GM21576 (cell line): ENCODE measurements around the gene ZCCHC7.

Source experiments
- ATAC-seq: cut with Tn5 transposase; IDR thresholded peaks from one replicate; pipeline ENCODE4 v1.9.1; 2021; ENCODE audit warnings: mild to moderate bottlenecking, moderate library complexity; ENCODE audit not compliant: unreplicated experiment

Gene ZCCHC7

DNA sequence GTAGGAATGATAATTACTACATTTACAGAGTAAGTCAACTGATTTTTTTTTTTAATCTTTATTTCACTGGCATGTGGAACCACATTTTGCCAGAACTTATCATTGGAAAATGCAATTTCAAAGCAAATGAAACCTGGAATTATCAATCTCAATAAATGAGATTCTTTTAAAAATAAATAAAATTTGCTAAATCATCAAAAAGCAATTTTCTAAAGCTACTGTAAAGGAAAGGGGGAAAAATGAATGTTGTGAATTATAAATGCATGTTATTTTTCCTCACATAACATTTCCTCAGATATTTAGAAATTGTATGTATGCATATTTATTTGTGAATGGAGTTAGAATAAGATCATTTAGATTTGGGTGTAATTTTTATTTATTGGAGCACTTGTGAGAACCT lies 212.2 kb downstream of the ZCCHC7 start:
- no peak for ATAC-seq

DNA sequence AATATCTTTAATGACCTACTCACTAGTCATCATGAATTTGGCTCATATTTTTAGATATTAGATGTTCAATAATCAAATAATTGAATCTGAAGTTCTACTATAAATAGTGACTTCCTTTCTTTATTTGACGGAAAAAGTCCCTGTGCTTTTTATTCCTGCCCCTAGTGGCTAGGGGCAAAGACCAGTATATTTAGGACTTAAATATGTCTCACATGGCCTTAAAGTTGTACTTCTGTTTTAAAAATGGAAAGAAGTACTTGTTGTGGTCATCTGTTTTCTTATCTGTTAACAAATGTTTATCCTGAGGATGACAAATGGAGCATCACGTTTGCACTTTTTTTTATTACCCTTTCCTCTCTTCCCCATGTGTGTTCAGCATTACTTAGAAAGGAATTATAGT lies 212.9 kb downstream of the ZCCHC7 start:
- no peak for ATAC-seq

DNA sequence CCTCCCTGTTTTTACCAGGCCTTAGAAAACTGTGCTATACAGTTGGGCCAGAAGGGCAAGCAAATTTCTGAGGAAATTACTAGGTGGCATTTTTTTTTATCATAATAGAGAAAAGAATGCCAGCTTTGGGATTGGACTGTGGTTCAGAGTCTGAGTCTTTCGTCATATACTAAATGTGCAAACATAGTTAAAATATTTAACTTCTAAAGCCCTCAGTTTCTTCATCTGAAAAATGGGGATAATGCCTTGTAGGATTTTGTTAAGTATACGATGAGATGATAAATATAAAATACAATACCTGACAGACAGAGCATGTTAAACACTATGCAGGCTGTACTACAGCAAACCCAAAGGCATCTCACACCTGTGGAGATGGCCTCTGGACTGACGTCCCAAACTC lies 214.9 kb downstream of the ZCCHC7 start:
- ATAC-seq = no peak

DNA sequence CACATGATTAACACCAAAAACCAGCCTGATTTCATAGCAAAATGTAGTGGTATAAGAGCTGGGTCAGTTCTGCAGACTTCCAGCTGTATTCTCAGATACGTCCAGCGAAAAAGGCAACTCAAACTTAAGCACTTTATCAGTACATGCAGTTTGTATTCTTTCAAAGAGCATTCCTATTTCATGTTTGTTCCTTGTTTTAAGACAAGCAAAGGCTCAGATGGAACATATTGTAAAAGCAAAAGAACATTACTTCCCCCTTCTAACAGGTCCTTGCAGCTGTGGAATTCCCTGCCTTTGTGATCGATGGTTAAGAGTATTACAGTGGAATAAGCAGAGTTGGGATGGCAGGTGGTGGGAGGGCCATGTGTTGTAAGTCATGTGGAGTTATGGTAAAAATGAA lies 215.8 kb downstream of the ZCCHC7 start:
- no peak for ATAC-seq

DNA sequence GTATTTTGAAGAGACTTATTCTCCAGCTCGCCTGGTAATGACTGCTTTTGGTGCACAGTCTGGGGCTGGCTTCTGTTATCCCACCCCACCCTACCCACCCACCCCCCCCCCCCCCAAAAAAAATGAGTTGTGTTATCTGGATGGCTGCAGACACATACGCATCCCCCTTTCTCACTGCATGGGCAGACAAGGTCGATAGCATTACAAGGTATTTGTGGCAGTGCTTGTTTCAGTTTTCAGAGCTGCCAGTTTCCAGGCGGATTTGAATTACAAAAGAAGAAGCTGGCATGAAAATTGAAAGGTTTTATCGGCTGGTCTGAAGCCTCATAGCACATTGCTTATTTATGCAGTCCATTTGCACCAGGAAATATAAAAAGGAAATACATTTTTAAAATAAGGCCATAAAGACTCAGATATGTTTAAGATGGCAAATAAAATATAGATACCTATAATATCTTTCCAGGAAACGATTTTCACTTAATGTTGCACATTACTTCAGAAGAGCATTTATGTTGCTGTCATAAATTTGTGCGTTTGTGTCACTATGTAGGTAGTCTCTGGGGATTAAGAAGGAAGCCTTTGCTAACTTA lies 217.0 kb downstream of the ZCCHC7 start:
- ATAC-seq = no peak

DNA sequence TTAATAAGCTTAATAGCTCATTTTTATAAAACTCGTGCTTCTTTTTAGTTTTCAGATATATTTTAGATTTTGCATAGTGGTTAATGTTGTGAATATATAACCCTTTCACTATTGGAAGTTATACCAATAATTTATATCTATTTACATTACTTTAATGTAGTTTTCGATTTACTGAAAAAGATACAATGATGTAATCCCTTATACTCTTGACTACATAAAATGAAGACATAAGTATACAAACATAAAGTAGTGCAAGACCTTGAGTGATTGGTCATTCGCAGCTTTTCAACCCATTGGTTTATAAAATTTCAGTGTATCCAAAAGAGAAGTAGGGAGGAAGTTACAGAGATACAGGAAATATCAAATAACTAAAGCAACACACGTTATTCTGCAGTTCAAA lies 217.8 kb downstream of the ZCCHC7 start:
- ATAC-seq = no peak

DNA sequence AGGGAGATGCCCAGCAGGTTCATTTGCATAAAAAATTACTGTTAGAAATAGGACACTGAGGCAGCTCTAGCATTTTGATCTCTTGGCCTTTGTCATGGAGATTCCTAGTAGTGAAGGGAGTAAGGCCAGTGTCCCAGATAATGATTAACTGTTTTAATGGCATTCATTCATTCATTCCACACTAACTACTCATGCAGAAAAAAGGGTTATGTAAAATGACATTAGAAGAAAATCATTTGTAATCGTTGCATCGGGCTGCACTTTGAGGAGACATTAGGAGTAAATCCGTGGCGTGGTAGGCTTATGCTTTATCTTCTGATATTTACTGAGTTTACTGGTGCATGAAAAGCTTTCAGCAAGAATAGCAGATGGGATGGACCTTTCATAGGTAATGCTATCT lies 219.5 kb downstream of the ZCCHC7 start:
- no peak for ATAC-seq

DNA sequence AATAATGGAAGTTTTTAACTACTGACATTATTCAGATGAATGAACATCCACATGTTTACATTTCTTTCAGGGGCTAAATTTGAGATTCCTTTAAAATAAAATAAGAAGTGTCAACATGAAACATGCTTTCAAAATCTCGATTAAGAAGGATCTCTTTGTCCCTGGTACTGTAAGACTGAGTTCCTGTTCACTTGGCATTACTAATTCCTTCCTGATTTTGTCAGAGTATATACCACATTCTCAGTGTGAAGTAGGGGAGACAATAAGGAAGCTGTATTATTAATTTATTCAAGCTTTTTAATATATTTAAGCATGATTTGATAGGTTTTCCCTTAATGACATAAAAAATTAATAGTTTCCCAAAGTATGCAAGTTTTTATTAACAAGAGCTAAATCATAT lies 220.6 kb downstream of the ZCCHC7 start:
- ATAC-seq = no peak

DNA sequence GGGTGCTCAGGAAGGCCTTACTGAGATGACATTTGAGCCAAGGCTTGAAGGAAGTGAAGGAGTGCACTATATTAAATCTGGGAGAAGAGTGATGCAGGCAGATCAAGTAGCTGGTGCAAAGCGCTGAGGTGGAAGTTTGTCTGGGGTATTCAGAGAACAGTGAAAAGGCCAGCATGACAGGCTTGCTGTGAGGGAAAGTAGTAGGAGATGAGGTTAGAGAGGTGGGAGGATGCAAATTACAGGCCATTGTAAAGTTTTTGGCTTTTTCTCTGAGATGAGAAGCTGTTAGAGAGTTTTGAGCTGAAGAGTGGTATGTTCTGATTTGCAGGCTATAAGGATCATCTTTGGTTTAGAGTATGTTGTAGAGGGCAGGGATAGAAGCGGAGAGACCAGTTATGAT lies 221.3 kb downstream of the ZCCHC7 start:
- ATAC-seq = no peak

DNA sequence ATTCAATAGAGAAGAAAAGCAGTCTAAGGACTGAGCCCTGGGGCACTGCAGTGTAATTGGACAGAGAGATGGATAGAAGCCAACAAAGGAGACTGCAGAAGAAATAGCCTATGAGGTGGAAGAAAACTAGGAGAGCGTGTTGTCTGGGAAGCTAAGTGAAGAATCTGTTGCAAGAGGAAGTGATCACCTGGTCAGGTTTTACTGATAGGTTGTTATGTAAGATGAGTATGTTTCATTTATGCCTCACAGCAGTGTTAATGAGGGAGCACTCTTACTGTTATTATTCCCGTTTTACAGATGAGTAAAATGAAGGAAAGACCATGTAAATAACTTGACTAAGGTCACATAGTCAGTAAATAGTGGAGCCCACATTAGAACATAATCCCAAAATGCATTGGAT lies 222.1 kb downstream of the ZCCHC7 start:
- no peak for ATAC-seq

DNA sequence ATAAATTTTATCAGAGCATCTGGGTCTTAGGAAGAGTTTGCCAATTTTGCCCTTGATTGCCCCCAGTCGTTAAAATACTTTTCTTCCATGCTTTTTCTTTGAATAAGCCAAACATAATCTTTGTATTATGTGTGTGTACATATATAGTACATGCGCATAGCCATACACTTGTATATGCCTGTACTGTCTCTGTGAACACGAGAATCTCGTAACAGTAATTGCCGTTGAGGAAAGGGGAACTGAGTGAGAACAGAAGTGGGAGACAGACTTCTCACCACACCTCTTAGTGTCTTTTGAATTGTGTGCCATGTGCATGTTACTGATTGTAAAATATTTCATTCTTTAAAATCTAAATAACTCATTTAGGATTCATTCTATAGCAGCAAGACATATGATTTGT lies 222.5 kb downstream of the ZCCHC7 start:
- ATAC-seq = no peak

DNA sequence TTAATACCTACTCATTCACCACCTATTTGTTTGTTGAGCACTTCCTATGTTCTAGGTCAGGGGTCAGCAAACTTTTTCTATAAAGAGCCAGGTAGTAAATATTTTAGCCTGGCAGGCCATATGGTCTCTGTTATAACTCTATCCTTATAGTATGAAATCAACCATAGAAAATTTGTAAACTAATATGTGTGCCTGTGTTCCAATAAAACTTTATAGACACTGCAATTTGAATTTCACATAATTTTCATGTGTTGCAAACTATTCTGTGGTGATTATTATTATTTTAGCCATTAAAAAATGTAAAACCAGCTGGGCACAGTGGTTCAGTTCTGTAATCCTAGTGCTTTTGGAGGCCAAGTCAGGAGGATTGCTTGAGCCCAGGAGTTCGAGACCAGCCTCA lies 223.3 kb downstream of the ZCCHC7 start:
- no peak for ATAC-seq

DNA sequence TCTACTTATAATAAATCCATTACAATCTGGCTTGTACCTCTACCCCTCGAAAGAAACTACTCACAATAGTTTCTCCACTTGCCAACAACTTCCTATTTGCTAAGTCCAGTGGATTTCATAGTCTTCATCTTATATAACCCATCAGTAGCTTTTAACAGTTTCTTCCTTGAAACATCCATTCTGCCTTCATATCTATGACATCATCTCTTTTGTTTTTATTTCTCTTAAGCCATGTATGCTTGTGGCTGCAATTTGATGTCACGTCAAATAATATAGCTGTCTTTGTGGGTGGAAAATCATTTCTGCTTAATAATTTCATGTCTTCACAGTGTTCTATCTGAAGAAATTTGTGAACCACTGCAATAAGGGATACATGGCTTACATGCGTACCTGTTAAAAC lies 224.7 kb downstream of the ZCCHC7 start:
- ATAC-seq = no peak

DNA sequence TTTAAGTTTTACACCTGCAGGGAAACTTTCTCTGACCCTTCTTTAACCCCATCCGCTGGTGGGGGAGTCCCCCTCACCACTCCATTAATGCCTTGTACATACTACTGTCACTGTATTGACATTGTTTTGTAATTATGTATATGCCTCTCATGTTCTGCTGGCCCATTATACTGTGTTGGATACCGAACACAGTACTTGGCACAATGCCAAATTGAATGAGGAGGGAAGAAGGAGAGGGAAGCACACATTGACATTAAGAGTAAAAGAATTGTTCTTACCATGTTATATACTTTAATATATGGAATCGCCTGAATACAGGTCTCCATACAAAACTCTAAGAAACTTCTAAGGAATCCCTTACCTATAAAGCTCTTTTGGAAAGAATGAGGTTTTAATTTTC lies 228.5 kb downstream of the ZCCHC7 start:
- no peak for ATAC-seq

DNA sequence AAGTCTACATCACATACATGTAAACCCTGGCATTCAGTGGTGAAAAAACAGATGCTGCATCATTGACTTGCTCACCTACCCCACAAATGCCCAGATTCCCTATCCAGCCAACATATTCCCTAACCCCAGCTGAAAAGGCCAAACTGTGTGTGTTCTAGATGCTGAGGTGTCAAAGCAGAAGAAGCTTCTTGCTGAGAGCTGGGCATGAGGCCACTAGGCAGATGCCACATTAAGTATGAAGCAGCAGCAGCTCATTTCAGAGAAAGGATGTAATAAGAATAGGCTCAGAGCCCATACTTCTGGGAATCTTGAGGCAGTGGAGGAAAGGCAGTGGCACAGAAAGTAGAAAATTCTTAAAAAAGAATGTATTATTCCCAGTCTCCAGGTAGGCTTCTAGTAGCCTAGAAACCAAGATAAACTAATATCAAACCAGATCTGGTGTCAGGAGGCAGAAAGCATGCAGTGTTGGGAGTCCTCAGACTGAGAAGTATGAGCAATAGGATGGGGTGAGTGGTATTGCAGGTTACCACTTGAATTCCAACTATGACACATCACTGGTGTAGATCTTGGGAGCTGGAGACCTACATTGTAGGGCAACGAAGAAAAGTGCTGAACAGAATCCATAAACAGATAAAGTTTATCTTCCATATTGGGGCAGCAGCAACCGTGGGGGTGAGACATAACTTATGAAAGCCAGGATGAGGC lies 230.3 kb downstream of the ZCCHC7 start:
- no peak for ATAC-seq

DNA sequence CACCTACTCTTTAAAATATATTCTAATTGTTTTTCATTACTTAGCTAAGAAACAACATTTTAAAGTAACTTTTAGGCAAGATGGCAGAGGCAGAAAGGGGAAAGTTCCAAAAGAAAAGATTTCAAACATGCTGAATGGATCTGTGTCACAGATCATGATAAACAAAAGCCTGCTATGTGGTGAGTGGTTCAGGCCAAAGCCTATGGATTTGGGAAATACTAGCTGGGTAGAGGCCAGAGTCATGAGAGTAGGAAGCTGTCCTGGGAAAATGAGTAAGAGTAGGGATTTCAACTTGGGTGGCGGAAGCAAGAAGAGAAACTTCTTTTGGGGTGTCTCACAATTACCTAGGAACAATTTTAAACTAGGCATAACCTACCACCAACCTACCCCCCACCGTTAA lies 233.4 kb downstream of the ZCCHC7 start:
- no peak for ATAC-seq

DNA sequence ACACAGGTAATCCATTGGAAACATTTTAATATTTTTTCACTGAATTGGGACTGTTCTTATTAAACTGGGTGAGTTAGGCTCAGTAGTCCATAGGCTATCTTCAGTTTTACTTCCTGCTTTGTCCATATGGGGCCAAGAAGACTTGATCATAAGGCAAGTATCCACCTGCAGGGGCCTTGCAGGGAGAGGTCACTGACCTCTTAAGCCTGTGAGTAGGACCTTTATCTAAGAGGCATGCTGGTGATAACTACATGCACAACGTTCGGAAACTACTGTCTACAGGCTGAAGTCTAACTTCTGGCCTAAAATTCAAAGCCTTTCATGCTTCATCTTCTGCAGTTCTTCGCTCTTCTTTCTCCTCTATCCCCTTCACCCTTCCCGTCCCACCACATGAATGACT lies 242.1 kb downstream of the ZCCHC7 start:
- no peak for ATAC-seq

DNA sequence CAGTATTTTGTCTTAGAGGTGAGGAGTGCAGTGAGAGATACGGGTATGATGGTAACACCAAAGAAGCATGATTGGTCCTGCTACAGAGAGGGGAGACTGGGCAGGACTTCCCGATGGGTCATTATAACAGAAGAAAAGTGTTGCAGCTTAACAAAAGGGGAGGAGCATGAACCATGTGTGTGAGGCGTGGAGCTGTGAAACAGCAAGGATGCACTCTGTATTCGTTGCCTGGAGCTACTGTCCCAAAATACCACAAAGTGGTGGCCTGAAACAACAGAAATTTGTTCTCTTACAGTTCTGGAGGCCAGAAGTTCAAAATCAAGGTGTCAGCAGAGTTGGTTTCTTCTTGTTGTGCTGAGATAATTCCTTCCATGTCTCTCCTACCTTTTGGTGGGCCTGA lies 242.8 kb downstream of the ZCCHC7 start:
- ATAC-seq = no peak

DNA sequence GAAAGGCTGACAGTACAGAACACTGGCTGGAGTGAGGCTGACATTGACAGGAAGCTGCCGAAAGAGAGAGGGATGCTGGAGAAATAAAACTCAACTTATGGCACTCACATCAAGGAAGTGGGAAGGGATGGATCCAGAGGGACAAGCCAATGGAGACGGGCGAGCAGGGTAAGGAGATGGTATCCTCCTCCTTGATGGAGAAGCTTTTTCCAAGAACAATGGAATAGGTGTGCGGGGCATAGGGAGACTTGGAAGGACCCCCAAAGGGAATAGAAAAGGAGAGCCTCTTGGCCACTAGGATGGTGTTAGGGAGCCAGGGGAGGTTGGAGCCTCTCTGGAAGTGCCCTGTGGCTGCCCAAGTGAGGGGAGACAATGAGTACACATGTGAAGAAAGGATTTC lies 243.8 kb downstream of the ZCCHC7 start:
- ATAC-seq = no peak

DNA sequence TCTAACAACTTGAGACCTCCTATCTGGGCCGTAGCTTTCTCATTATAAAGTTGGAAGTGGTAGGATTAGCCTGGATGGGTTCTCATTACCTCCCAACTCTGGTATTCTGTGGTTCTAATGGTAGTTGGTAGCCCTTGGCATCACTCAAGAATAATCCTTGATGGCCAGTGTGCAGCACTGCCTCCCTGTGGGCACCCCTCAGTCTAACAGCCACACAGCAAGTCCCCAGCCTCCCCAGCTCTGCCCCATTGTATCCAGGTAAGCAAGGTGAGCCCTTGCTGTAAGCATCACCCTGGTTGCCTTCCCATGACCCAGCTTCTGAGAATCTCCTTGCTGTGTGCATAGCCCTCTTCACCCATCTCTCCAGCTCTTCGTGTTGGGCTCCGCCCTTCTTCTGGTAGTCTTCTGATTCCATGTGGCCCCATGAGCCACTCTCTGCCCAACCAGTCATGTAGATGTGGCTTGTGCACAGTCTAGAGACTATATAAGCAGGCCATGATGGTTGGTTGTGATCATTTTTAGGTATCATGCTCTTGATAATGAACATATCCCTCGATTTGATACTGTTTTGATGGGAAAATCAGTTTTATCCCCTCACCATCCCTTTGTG lies 244.5 kb downstream of the ZCCHC7 start:
- ATAC-seq = no peak

DNA sequence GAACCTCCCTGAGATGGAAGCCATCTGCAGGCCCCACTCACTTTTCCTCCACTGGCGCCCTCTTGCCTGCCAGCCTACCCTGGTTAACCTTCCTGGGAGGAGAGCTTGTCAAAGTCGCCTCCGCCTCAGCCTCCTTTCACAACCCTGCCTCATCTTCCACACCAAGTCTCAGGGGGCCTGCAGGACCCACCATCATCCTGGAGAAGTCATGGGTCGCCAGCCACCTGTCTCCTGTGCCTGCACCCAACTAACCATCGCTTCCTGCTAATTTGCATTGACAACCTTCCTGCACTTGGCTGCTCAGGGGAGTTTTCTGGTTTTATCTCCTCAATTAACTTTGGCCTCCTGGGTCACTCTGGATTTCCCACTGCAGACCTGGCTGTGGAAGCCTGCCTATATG lies 249.3 kb downstream of the ZCCHC7 start:
- peak; percentile 32 for ATAC-seq

DNA sequence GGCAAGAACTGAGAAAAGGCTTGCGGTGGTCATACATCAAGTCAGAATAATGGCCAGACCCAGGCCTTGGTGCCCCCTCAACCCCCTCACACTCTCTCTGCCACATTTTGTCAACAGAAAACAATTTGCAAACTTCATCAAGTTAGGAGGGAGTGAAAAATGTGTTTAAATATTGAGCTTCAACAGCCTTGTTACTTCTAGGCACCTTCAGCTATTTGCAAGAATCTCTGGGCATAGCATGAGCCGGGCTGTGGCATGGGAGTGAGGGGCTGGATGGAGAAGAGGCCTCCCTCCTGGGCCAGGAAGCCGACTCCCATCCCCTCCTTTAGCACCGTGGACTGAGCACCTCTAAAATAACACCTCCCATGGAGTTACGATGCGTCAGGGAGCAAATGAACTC lies 249.9 kb downstream of the ZCCHC7 start:
- ATAC-seq = no peak
